MM.1S (cell line): ENCODE data around the gene PCGF1.

Experiments
- DNase-seq: peaks from one replicate; pipeline ENCODE4 v3.0.0-alpha.2; 2015
- H2AFZ ChIP-seq: fragments of 300-600 bp; sonication (generic); 2 replicates; pipeline ENCODE4 v1.6.0; 2016; ENCODE audit warnings: antibody characterized with exemption, low read length
- H3F3A ChIP-seq: fragments of 300-600 bp; sonication (generic); 2 replicates; pipeline ENCODE4 v1.6.1; 2016; ENCODE audit warnings: mild to moderate bottlenecking, antibody characterized with exemption, low read length, moderate library complexity, mixed read lengths; ENCODE audit not compliant: insufficient read depth
- H3K27ac ChIP-seq: fragments of 300-600 bp; sonication (generic); 2 replicates; pipeline ENCODE4 v1.5.1; 2016; ENCODE audit warnings: mild to moderate bottlenecking, low read length
- H3K27me3 ChIP-seq: fragments of 300-600 bp; sonication (generic); replicated peaks from 2 replicates; pipeline ENCODE4 v1.6.0; 2016; ENCODE audit warnings: low read length; ENCODE audit not compliant: insufficient read depth
- H3K36me3 ChIP-seq: fragments of 300-600 bp; sonication (generic); replicated peaks from 2 replicates; pipeline ENCODE4 v1.6.1; 2016; ENCODE audit warnings: mild to moderate bottlenecking, low read length, mixed read lengths; ENCODE audit not compliant: insufficient read depth
- H3K4me1 ChIP-seq: fragments of 300-600 bp; sonication (generic); 2 replicates; pipeline ENCODE4 v1.6.1; 2016; ENCODE audit warnings: low read length, mixed read lengths
- H3K4me2 ChIP-seq: fragments of 300-600 bp; sonication (generic); 2 replicates; pipeline ENCODE4 v1.6.0; 2016; ENCODE audit warnings: low read depth, low read length
- H3K4me3 ChIP-seq: fragments of 300-600 bp; sonication (generic); 2 replicates; pipeline ENCODE4 v1.5.1; 2016; ENCODE audit warnings: low read length, mixed read lengths
- H3K79me2 ChIP-seq: fragments of 300-600 bp; sonication (generic); 2 replicates; pipeline ENCODE4 v1.6.1; 2016; ENCODE audit warnings: mixed run types, low read length, mixed read lengths
- H3K9ac ChIP-seq: fragments of 300-600 bp; sonication (generic); 2 replicates; pipeline ENCODE4 v1.6.1; 2016; ENCODE audit warnings: low read length, mixed read lengths
- H3K9me2 ChIP-seq: fragments of 300-600 bp; sonication (generic); replicated peaks from 2 replicates; pipeline ENCODE4 v1.6.1; 2016; ENCODE audit warnings: mild to moderate bottlenecking, low read length, mixed read lengths; ENCODE audit not compliant: insufficient read depth
- H3K9me3 ChIP-seq: fragments of 300-600 bp; sonication (generic); replicated peaks from 2 replicates; pipeline ENCODE4 v1.6.1; 2016; ENCODE audit warnings: mild to moderate bottlenecking, low read length, mixed read lengths; ENCODE audit not compliant: insufficient read depth
- H4K20me1 ChIP-seq: fragments of 300-600 bp; sonication (generic); 2 replicates; pipeline ENCODE4 v1.6.1; 2016; ENCODE audit warnings: mild to moderate bottlenecking, low read length, moderate library complexity, mixed read lengths; ENCODE audit not compliant: insufficient read depth
- CTCF ChIP-seq: fragments of 300-600 bp; sonication (generic); IDR thresholded peaks from 2 replicates; pipeline ENCODE4 v1.5.1; 2016; ENCODE audit warnings: antibody characterized with exemption, low read length, mixed read lengths
- EZH2 ChIP-seq: fragments of 300-600 bp; sonication (generic); optimal IDR thresholded peaks from 2 replicates; pipeline ENCODE3; 2017; ENCODE audit warnings: low read depth, mild to moderate bottlenecking, antibody characterized with exemption, low read length, mixed read lengths
- EZH2phosphoT487 ChIP-seq: fragments of 300-600 bp; sonication (generic); IDR thresholded peaks from 2 replicates; pipeline ENCODE4 v1.6.1; 2018; ENCODE audit warnings: antibody characterized with exemption, low read length

Gene PCGF1

GRCh38 chr2:74502147-74502719 is 5.3 kb downstream of the PCGF1 start:
- Histone ChIP-seq H3K79me2 (peaks cover 13% of the 10 kb centered on the region), H3K9ac (peak overlapping the region; percentile 44; the same call in 1 of the 2 replicates), H2AFZ (peak overlapping the region; percentile 96), H3F3A (0 out of 2 replicates have a peak, but pooled peaks cover 14% of the 10 kb centered on the region), H3K9me3 (no peaks in the 10 kb centered on the region), H3K27me3 (peaks cover 25% of the 10 kb centered on the region), H3K27ac (no peak overlapping the region), H3K4me2 (peak overlapping the region; percentile 90), H3K4me3 (peak overlapping the region; percentile 64), H4K20me1 (no peaks in the 10 kb centered on the region), H3K36me3 (no peaks in the 10 kb centered on the region), H3K4me1 (peaks cover 9% of the 10 kb centered on the region), H3K9me2 (no peaks in the 10 kb centered on the region)
- TF ChIP-seq EZH2phosphoT487 (no peak), CTCF (no peak), EZH2 (no peak)
- no peak for DNase-seq

- Histone ChIP-seq H3K27ac (no peak overlapping the region), H3K9me2 (no peaks in the 10 kb centered on the region), H3F3A (0 out of 2 replicates have a peak, but pooled peaks cover 14% of the 10 kb centered on the region), H3K36me3 (no peaks in the 10 kb centered on the region), H4K20me1 (no peaks in the 10 kb centered on the region), H3K9me3 (no peaks in the 10 kb centered on the region), H3K4me1 (peaks cover 7% of the 10 kb centered on the region), H3K4me3 (no peak overlapping the region), H3K79me2 (peaks cover 6% of the 10 kb centered on the region), H3K9ac (no peak overlapping the region), H3K27me3 (peaks cover 25% of the 10 kb centered on the region), H2AFZ (no peak overlapping the region), H3K4me2 (no peak overlapping the region)
- TF ChIP-seq EZH2 (no peak), EZH2phosphoT487 (no peak), CTCF (no peak)
- no peak for DNase-seq
These were observed 6.0 kb downstream of the PCGF1 start for GRCh38 chr2:74501335-74502071.

GRCh38 chr2:74500578-74500946 is 6.9 kb downstream of the PCGF1 start:
- H3K4me2 ChIP-seq: no peak overlapping the region
- no peak for DNase-seq
- TF ChIP-seq CTCF (no peak), EZH2 (no peak), EZH2phosphoT487 (no peak)
- peaks cover 25% of the 10 kb centered on the region for H3K27me3 ChIP-seq
- H3K4me1 ChIP-seq: peaks cover 6% of the 10 kb centered on the region; the same call in 1 of the 2 replicates
- no peaks in the 10 kb centered on the region for H3K9me3 ChIP-seq
- H3K4me3 ChIP-seq: no peak overlapping the region
- H2AFZ ChIP-seq: no peak overlapping the region
- no peaks in the 10 kb centered on the region for H3K79me2 ChIP-seq
- no peaks in the 10 kb centered on the region for H3K9me2 ChIP-seq
- H3K36me3 ChIP-seq: no peaks in the 10 kb centered on the region
- no peak overlapping the region for H3K27ac ChIP-seq
- 0 out of 2 replicates have a peak, but pooled peaks cover 14% of the 10 kb centered on the region for H3F3A ChIP-seq
- no peaks in the 10 kb centered on the region for H4K20me1 ChIP-seq
- no peak overlapping the region for H3K9ac ChIP-seq
